Stomach (tissue), 4 donors: ENCODE results near the gene APCDD1L.

Experiments
- CTCF ChIP-seq, 7 experiments: fragments of 450-650 bp in 4 of 7; fragments of 200-600 bp in 3 of 7; sonication (generic) in 3 of 7; IDR thresholded peaks; one replicate each; pipeline ENCODE4 v1.5.1; 2016 to 2019; ENCODE audit warnings: antibody characterized with exemption in 7 of 7, control low read depth in 2 of 7, mild to moderate bottlenecking in 1 of 7
- EP300 ChIP-seq: sonication (generic); formaldehyde crosslinking; IDR thresholded peaks from one replicate; pipeline ENCODE4 v1.6.1; 2017; ENCODE audit warnings: antibody characterized with exemption
- POLR2A ChIP-seq, 4 donors: fragments of 450-650 bp; IDR thresholded peaks; one replicate each; pipeline ENCODE4 v1.6.1; 2016; ENCODE audit warnings: antibody characterized with exemption in 4 of 4, control low read depth in 2 of 4, mild to moderate bottlenecking in 1 of 4, moderate library complexity in 1 of 4
- POLR2AphosphoS5 ChIP-seq, 3 donors: sonication (generic); formaldehyde crosslinking; IDR thresholded peaks; one replicate each; pipeline ENCODE4 v1.6.1; 2016; ENCODE audit warnings: antibody characterized with exemption in 3 of 3

GRCh38 chr20:58503668-58504067, 11.5 kb downstream of the APCDD1L start:
- TF ChIP-seq EP300 (no peak), POLR2A (IDR thresholded peaks at IDR 0.05) (no peak), CTCF (IDR thresholded peaks at IDR 0.05) (no peak), POLR2AphosphoS5 (IDR thresholded peaks at IDR 0.05) (no peak)
